Panc1 (cell line): ENCODE results near the gene TCF7.

ENCODE experiments used
- POLR2AphosphoS5 ChIP-seq: IDR thresholded peaks from 2 replicates; pipeline ENCODE4 v1.6.1; 2012; ENCODE audit warnings: mild to moderate bottlenecking, low read depth, low read length, moderate library complexity
- SIN3A ChIP-seq: IDR thresholded peaks from 2 replicates; pipeline ENCODE4 v1.6.1; 2012; ENCODE audit warnings: low read depth, mild to moderate bottlenecking, low read length, moderate library complexity, borderline replicate concordance; ENCODE audit not compliant: insufficient read depth
- TF ChIP-seq, protein P1 (sequence below): fragments of 450-650 bp; IDR thresholded peaks from 2 replicates; pipeline ENCODE4 v1.5.1; 2017; ENCODE audit warnings: mild to moderate bottlenecking

DNA sequence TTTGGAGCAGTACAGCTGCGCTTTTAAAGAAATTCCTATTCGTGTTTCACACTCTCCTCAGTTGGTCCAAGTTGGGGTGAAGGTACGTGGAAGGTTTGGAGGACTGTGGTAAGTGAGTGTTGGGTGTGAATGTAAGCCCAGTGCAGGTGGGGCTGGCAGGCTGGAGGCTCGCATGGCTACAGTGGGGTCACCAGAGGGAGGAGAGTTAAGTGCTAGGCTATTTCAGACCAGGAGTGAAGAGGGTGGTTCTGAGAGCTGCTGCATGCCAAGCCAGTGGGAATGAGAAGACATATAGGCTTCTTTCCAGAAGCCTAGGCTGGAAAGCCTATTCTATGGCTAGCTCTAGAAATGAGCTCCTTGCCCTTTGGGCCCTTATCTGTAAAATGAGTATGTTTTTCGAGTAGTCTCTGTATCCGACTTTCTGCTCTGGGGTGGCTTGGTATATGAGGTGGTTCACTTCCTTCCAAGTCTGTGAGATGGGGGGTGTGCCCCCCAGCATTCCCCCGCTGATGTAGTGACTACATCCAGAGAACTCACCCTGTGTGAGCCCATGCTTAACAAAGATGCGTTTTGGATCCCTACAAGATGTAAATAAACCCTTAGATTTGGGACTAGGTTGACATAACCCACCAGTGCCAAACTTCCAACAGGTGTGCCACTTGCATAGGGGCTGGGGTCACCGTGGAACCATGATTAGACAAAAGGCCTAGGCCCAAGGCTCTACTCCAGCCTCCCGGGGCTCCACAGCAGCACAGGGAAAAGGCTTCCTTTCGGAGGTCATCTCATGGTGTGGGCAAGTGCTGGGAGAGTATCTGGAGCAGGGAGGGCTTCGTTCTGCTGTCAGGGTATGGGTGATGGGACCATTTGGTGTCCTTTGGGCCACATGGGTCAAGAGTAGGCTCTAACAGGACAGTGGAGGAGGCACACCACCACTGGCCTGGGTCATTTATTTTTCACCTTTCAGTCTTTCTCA, 2.6 kb downstream of the TCF7 start:
- TF ChIP-seq, protein P1, sequence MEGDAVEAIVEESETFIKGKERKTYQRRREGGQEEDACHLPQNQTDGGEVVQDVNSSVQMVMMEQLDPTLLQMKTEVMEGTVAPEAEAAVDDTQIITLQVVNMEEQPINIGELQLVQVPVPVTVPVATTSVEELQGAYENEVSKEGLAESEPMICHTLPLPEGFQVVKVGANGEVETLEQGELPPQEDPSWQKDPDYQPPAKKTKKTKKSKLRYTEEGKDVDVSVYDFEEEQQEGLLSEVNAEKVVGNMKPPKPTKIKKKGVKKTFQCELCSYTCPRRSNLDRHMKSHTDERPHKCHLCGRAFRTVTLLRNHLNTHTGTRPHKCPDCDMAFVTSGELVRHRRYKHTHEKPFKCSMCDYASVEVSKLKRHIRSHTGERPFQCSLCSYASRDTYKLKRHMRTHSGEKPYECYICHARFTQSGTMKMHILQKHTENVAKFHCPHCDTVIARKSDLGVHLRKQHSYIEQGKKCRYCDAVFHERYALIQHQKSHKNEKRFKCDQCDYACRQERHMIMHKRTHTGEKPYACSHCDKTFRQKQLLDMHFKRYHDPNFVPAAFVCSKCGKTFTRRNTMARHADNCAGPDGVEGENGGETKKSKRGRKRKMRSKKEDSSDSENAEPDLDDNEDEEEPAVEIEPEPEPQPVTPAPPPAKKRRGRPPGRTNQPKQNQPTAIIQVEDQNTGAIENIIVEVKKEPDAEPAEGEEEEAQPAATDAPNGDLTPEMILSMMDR: no peak
- TF ChIP-seq POLR2AphosphoS5 (no peak), SIN3A (no peak)
